Right forelimb (tissue), 1 donor: ENCODE measurements around the gene GLRX5.
A peak's percentile ranks its signal among the peaks of the same experiment; 100 is the strongest.

Experiments used
- DNase-seq: peaks from one replicate; pipeline ENCODE4 v3.0.0-alpha.2; 2018

GLRX5 gene

GRCh38 chr14:95519699-95520098 lies 15.2 kb upstream of the GLRX5 start:
- no peak for DNase-seq

- no peak for DNase-seq
Observed at GRCh38 chr14:95520346-95520745, 14.5 kb upstream of the GLRX5 start.

GRCh38 chr14:95521001-95521400 lies 13.8 kb upstream of the GLRX5 start:
- DNase-seq = no peak

GRCh38 chr14:95522116-95522515 lies 12.7 kb upstream of the GLRX5 start:
- DNase-seq = no peak

- no peak for DNase-seq
Observed at GRCh38 chr14:95522556-95522955, 12.3 kb upstream of the GLRX5 start.

- no peak for DNase-seq
Observed at GRCh38 chr14:95523051-95523814, 11.6 kb upstream of the GLRX5 start.

- no peak for DNase-seq
Observed at GRCh38 chr14:95523815-95524448, 10.9 kb upstream of the GLRX5 start.

- DNase-seq = no peak
Observed at GRCh38 chr14:95524706-95525512, 9.9 kb upstream of the GLRX5 start.

- DNase-seq = no peak
Observed at GRCh38 chr14:95525999-95526398, 8.9 kb upstream of the GLRX5 start.

GRCh38 chr14:95526483-95527386 lies 8.1 kb upstream of the GLRX5 start:
- no peak for DNase-seq

GRCh38 chr14:95527387-95528002 lies 7.4 kb upstream of the GLRX5 start:
- no peak for DNase-seq

- DNase-seq = no peak
Observed at GRCh38 chr14:95529216-95529615, 5.6 kb upstream of the GLRX5 start.

GRCh38 chr14:95530473-95531276 lies 4.2 kb upstream of the GLRX5 start:
- DNase-seq = no peak

GRCh38 chr14:95531473-95531872 lies 3.4 kb upstream of the GLRX5 start:
- no peak for DNase-seq

GRCh38 chr14:95531969-95532368 lies 2.9 kb upstream of the GLRX5 start:
- DNase-seq = no peak

GRCh38 chr14:95533391-95533821 lies 1.4 kb upstream of the GLRX5 start:
- DNase-seq = no peak

GRCh38 chr14:95533822-95534221 lies 1.0 kb upstream of the GLRX5 start:
- no peak for DNase-seq

GRCh38 chr14:95535226-95536021 lies 574 bp downstream of the GLRX5 start:
- peak; percentile 56 for DNase-seq

- DNase-seq = no peak
Observed at GRCh38 chr14:95536036-95536593, 1.3 kb downstream of the GLRX5 start.

GRCh38 chr14:95536671-95537070 lies 1.8 kb downstream of the GLRX5 start:
- no peak for DNase-seq
